NOMO-1 treated with dmso at 0.1 percent for 144 hours (cell line): ENCODE measurements around the gene ZNF484.

Experiments used
- DNase-seq: peaks from one replicate; lab custom pipeline; 2025; ENCODE audit not compliant: unreplicated experiment; lab: John Stamatoyannopoulos, UW

ZNF484 gene

GRCh38 chr9:92795598-92796336 is 82.1 kb downstream of the ZNF484 start:
- DNase-seq = no peak
